NCI-H82 treated with DMSO at 0.1 percent for 48 hours (cell line): Measurements from ENCODE around the gene ZDHHC7.

ENCODE experiments used
- DNase-seq: peaks from one replicate; lab custom pipeline; 2025; ENCODE audit not compliant: unreplicated experiment; lab: John Stamatoyannopoulos, UW

ZDHHC7 gene

GRCh38 chr16:84999857-85000480, 11.4 kb downstream of the ZDHHC7 start:
- no peak for DNase-seq

GRCh38 chr16:84999200-84999599, 12.1 kb downstream of the ZDHHC7 start:
- DNase-seq, result no peak

- peak; percentile 91 for DNase-seq
Observed at GRCh38 chr16:84996365-84996764, 15.0 kb downstream of the ZDHHC7 start.

GRCh38 chr16:84995663-84996062, 15.7 kb downstream of the ZDHHC7 start:
- DNase-seq, result no peak

- DNase-seq, result no peak
Observed at GRCh38 chr16:84993926-84994325, 17.4 kb downstream of the ZDHHC7 start.

GRCh38 chr16:84992717-84993075, 18.6 kb downstream of the ZDHHC7 start:
- DNase-seq, result no peak

- no peak for DNase-seq
Observed at GRCh38 chr16:84990782-84991181, 20.6 kb downstream of the ZDHHC7 start.

GRCh38 chr16:84989749-84990620, 21.4 kb downstream of the ZDHHC7 start:
- DNase-seq, result no peak

- no peak for DNase-seq
Observed at GRCh38 chr16:84988328-84989080, 22.8 kb downstream of the ZDHHC7 start.

GRCh38 chr16:84986879-84987278, 24.5 kb downstream of the ZDHHC7 start:
- no peak for DNase-seq

- DNase-seq, result no peak
Observed at GRCh38 chr16:84986102-84986501, 25.2 kb downstream of the ZDHHC7 start.

- no peak for DNase-seq
Observed at GRCh38 chr16:84985079-84986065, 26.0 kb downstream of the ZDHHC7 start.

- DNase-seq, result no peak
Observed at GRCh38 chr16:84982434-84982833, 28.9 kb downstream of the ZDHHC7 start.

GRCh38 chr16:84979516-84979915, 31.8 kb downstream of the ZDHHC7 start:
- no peak for DNase-seq

GRCh38 chr16:84976644-84977400, 34.5 kb downstream of the ZDHHC7 start:
- DNase-seq, result no peak

- DNase-seq, result no peak
Observed at GRCh38 chr16:84975522-84975921, 35.8 kb downstream of the ZDHHC7 start.

GRCh38 chr16:84975066-84975465, 36.3 kb downstream of the ZDHHC7 start:
- no peak for DNase-seq

GRCh38 chr16:84973776-84974523, 37.4 kb downstream of the ZDHHC7 start:
- DNase-seq, result no peak

GRCh38 chr16:84973236-84973635, 38.1 kb downstream of the ZDHHC7 start:
- DNase-seq, result no peak
